Fibroblast of mammary gland (primary cell): ENCODE results near the gene PAK1.

Experiments
- DNase-seq: peaks from one replicate; pipeline ENCODE4 v3.0.0-alpha.2; 2010; ENCODE audit warnings: low read depth
- H3K4me3 ChIP-seq: 2 replicates; pipeline ENCODE4 v1.5.1; 2011; ENCODE audit warnings: low read depth, mild to moderate bottlenecking, low read length, moderate library complexity; ENCODE audit not compliant: control insufficient read depth
- TF ChIP-seq, protein P1 (sequence below): conservative IDR thresholded peaks from 2 replicates; pipeline ENCODE4 v1.5.1; 2011; ENCODE audit warnings: low read depth, low read length, inconsistent platforms; ENCODE audit not compliant: control insufficient read depth, insufficient read depth

The PAK1 gene

DNA sequence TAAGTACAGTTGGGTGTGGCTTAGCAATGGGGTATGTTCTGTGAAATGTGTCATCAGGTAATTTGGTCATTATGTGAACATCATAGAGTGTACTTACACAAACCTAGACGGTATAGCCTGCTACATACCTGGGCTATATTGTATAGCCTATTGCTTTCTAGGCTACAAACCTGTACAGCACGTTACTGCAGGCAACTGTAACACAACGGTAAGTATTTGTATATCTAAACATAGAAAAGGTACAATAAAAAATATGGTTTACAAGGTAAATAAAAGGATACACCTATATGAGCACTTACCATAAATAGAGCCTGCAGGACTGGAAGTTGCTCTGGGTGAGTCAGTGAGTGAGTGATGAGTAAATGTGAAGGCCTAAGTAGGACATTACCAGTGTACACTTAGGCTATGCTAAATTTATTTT, 99.3 kb downstream of the PAK1 start:
- TF ChIP-seq, protein P1, sequence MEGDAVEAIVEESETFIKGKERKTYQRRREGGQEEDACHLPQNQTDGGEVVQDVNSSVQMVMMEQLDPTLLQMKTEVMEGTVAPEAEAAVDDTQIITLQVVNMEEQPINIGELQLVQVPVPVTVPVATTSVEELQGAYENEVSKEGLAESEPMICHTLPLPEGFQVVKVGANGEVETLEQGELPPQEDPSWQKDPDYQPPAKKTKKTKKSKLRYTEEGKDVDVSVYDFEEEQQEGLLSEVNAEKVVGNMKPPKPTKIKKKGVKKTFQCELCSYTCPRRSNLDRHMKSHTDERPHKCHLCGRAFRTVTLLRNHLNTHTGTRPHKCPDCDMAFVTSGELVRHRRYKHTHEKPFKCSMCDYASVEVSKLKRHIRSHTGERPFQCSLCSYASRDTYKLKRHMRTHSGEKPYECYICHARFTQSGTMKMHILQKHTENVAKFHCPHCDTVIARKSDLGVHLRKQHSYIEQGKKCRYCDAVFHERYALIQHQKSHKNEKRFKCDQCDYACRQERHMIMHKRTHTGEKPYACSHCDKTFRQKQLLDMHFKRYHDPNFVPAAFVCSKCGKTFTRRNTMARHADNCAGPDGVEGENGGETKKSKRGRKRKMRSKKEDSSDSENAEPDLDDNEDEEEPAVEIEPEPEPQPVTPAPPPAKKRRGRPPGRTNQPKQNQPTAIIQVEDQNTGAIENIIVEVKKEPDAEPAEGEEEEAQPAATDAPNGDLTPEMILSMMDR, result no peak
- peak; percentile 33 for DNase-seq
- no peak overlapping the region for H3K4me3 ChIP-seq

DNA sequence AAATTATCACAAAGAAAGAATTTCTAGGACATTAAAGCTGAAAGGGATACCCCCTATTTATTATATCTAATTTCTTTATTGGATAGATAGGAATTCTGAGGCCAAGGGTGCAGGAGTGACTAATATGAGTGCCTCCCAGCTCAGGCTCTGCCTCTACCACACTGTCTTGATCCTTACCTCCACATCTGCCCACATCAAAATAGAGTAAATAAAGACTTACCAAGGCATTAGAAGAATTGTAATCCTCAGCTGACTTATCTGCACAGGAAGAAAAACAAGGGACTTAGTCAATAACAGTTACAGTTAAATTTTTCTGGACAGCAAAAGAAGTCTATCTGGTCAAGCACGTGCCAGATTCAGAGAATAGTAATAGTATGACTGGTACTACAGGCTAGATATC, 99.8 kb downstream of the PAK1 start:
- no peak for DNase-seq
- TF ChIP-seq, protein P1, result no peak
- H3K4me3 ChIP-seq, result no peak overlapping the region

DNA sequence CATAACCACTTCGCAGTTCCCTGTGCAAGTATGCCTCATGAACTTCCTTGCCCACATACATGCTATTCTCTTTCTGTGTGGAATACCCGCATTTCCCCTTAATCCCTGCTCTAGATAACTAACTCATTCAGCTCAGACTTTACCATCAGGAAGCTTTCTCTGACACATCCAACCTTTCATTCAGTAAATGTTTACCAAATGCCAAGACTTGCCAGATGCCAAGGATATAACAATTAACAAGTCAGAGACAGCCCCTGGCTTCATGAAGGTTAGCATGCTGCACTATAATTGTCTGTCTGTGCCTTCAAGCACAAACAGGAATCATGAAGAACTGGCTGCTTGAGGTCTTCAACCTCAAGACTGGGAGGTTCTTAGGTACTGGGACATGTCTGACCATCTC, 101.2 kb downstream of the PAK1 start:
- no peak overlapping the region for H3K4me3 ChIP-seq
- TF ChIP-seq, protein P1, result no peak
- no peak for DNase-seq

DNA sequence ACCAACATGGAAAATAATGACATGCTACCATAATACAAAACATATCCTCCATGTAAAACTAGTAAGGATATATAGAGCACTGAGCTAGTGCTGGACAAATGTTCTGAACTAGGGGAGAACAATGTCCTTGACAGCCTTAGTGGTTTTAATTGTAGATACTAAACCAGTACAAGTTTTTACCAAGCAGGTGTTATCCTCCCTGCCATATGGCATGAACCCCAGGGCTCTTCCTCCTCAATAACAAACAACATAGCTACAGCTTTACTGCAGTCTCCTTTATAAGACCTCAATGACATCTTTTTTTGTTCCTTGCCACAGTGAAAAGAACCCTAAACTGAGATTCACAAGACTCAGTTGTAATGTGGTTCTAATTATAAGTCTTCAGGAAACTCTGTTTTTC, 102.2 kb downstream of the PAK1 start:
- H3K4me3 ChIP-seq, result no peak overlapping the region
- TF ChIP-seq, protein P1, result no peak
- no peak for DNase-seq

DNA sequence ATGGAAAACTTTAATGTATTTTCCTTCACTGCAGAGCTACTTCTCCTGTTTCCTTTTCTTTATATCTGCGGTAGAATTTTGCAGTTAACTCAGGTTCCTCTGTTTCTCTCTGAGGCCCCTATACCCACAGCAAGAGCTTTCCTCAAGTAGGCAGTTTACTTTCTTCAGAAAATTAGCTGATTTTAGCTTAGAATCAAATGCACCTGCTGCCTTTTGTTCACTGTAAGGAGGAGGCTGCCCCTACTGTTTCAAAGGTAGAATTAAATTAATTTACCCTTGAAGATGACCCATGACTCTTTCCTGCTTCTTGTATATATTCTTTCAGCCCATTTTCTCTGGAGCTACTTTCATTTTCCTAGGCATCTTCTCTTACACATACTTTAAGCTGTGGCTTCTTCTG, 103.7 kb downstream of the PAK1 start:
- no peak overlapping the region for H3K4me3 ChIP-seq
- TF ChIP-seq, protein P1, result no peak
- DNase-seq, result no peak

DNA sequence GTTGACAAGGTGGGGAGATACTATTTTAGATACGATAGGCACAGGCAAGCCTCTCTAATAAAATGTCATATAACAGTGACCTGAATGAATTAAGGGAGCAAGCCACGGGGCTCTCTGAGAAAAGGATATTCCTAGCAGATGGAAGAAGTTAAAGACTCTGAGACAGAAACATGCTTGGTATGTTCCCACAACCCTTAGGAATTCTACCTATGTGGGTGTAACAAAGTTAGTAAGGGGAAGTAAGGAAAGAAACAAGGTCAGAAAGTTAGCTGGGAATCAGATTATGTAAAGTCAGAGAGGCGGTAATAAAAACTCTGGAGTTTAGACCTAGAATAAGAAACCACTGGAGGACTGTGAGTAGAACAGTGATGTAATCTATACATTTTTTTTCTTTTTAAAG, 112.7 kb downstream of the PAK1 start:
- DNase-seq, result peak; percentile 14
- H3K4me3 ChIP-seq, result no peak overlapping the region
- TF ChIP-seq, protein P1, result no peak

DNA sequence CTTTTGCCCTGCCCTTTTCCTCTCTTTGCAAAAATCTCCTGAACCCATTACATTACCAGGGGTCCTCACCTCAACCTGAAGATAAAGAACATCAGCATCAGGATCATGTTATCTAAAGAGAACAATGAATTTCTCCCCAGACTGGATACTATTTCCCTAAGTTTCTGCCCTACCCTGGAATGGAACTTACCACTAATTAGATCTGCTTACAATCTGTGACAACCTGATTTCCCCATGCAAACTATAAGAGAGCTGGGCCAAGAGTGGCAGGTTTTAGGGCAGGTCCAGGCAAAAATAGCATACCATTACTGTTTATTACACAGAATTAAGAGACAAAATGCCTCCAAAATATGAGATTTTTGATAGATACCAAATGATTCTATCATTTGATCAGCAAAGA, 114.4 kb downstream of the PAK1 start:
- H3K4me3 ChIP-seq, result no peak overlapping the region
- DNase-seq, result no peak
- TF ChIP-seq, protein P1, result no peak
